H1 (cell line): ENCODE results near the gene CRABP2. TPM values are rescaled to one million over a fixed set of nuclear protein-coding genes. Genes with fewer than 3 reads are reported as not detected.

Experiments
- CTCF ChIA-PET: fragments of 300-600 bp; sonication (Branson Sonifier 250); formaldehyde crosslinking; loops from one replicate; lab custom pipeline; 2021; ENCODE audit not compliant: partially characterized antibody; lab: Charles Lee
- POLR2A ChIA-PET: fragments of 300-600 bp; sonication (Branson Sonifier 250); formaldehyde crosslinking; loops from one replicate; lab custom pipeline; 2021; ENCODE audit warnings: inconsistent platforms; ENCODE audit not compliant: partially characterized antibody; lab: Charles Lee
- DNase-seq, 2 experiments: peaks; one replicate each; pipeline versions ENCODE4 v3.0.0 to v3.0.0-alpha.2; 2010 to 2022; ENCODE audit warnings: low spot score in 2 of 2, low read depth in 1 of 2, mixed read lengths in 1 of 2
- FAIRE-seq: peaks from 2 replicates; lab custom pipeline; 2011; peaks lifted over from hg19 to GRCh38; lab: Jason Lieb, UNC
- H2AFZ ChIP-seq: 2 replicates; pipeline ENCODE4 v1.8.1; 2012; ENCODE audit warnings: low read length, inconsistent platforms
- H2AK5ac ChIP-seq: 2 replicates; pipeline ENCODE4 v1.6.1; 2013; ENCODE audit warnings: low read depth, low read length
- H2BK120ac ChIP-seq: replicated peaks from 2 replicates; pipeline ENCODE3; 2013; ENCODE audit warnings: low read depth, low read length, inconsistent platforms
- H2BK12ac ChIP-seq: 2 replicates; pipeline ENCODE4 v1.6.1; 2013; ENCODE audit warnings: low read depth, low read length
- H2BK15ac ChIP-seq: 2 replicates; pipeline ENCODE4 v1.6.1; 2013; ENCODE audit warnings: low read length
- H2BK20ac ChIP-seq: 2 replicates; pipeline ENCODE4 v1.6.1; 2013; ENCODE audit warnings: low read length
- H2BK5ac ChIP-seq: 2 replicates; pipeline ENCODE4 v1.6.1; 2013; ENCODE audit warnings: low read depth, low read length
- H3K14ac ChIP-seq: 2 replicates; pipeline ENCODE4 v1.6.1; 2013; ENCODE audit warnings: inconsistent platforms; ENCODE audit not compliant: insufficient read length
- H3K18ac ChIP-seq: 2 replicates; pipeline ENCODE4 v1.6.1; 2013; ENCODE audit warnings: low read length; ENCODE audit errors: extremely low read depth
- H3K23ac ChIP-seq: 2 replicates; pipeline ENCODE4 v1.6.1; 2013; ENCODE audit warnings: inconsistent platforms; ENCODE audit not compliant: insufficient read length
- H3K23me2 ChIP-seq: 2 replicates; pipeline ENCODE4 v1.6.1; 2013; ENCODE audit warnings: low read depth, low read length
- H3K27ac ChIP-seq: 2 replicates; pipeline ENCODE4 v1.6.1; 2011; ENCODE audit warnings: low read depth, low read length, inconsistent platforms
- H3K27me3 ChIP-seq, 4 experiments: replicated peaks in 1 of 4; 1 replicate in 1 of 4; 2 replicates in 3 of 4; pipeline versions ENCODE4 v1.6.1 to v1.8.1; 2011 to 2013; ENCODE audit warnings: low read length in 3 of 4, mild to moderate bottlenecking in 3 of 4, inconsistent platforms in 2 of 4, mixed read lengths in 2 of 4, moderate library complexity in 1 of 4; ENCODE audit not compliant: control insufficient read depth in 3 of 4, insufficient read depth in 3 of 4; ENCODE audit errors: extremely low read depth in 1 of 4
- H3K36me3 ChIP-seq, 4 experiments: 2 replicates each; pipeline versions ENCODE4 v1.6.1 to v1.8.1; 2011 to 2013; ENCODE audit warnings: mild to moderate bottlenecking in 4 of 4, low read length in 3 of 4, moderate library complexity in 2 of 4, control low read depth in 1 of 4, inconsistent platforms in 1 of 4; ENCODE audit not compliant: insufficient read depth in 4 of 4, control insufficient read depth in 2 of 4
- H3K4ac ChIP-seq: replicated peaks from 2 replicates; pipeline ENCODE3; 2013; ENCODE audit warnings: low read length, low read depth, mixed read lengths, inconsistent platforms; ENCODE audit not compliant: insufficient read length
- H3K4me1 ChIP-seq, 4 experiments: replicated peaks in 1 of 4; 1 replicate in 1 of 4; 2 replicates in 3 of 4; pipeline versions ENCODE4 v1.6.1 to v1.8.1; 2011 to 2013; ENCODE audit warnings: low read length in 3 of 4, inconsistent platforms in 2 of 4, mixed read lengths in 1 of 4; ENCODE audit not compliant: insufficient read depth in 4 of 4, control insufficient read depth in 3 of 4
- H3K4me2 ChIP-seq, 2 experiments: 2 replicates each; pipeline versions ENCODE4 v1.6.1 to v1.8.1; 2011 to 2013; ENCODE audit warnings: low read depth in 2 of 2, low read length in 2 of 2, control low read depth in 1 of 2, inconsistent platforms in 1 of 2, mild to moderate bottlenecking in 1 of 2; ENCODE audit not compliant: insufficient read depth in 1 of 2
- H3K4me3 ChIP-seq, 4 experiments: fragments of 200-600, 300-600 bp in 1 of 4; sonication (generic), shearing (Covaris generic), sonication (Bioruptor Twin) in 1 of 4; 2 replicates each; pipeline versions ENCODE4 v1.5.1 to v1.8.1; 2011 to 2016; ENCODE audit warnings: low read length in 4 of 4, low read depth in 3 of 4, control low read depth in 2 of 4, inconsistent platforms in 2 of 4, mild to moderate bottlenecking in 2 of 4, mixed read lengths in 1 of 4, moderate library complexity in 1 of 4; ENCODE audit not compliant: insufficient read depth in 2 of 4; ENCODE audit errors: extremely low read depth in 1 of 4
- H3K56ac ChIP-seq: replicated peaks from 2 replicates; pipeline ENCODE3; 2013; ENCODE audit warnings: low read depth, mild to moderate bottlenecking, mixed read lengths, low read length, inconsistent platforms; ENCODE audit not compliant: insufficient read length
- H3K79me1 ChIP-seq: 2 replicates; pipeline ENCODE4 v1.6.1; 2013; ENCODE audit warnings: low read depth, low read length, control low read depth
- H3K79me2 ChIP-seq, 2 experiments: 2 replicates each; pipeline versions ENCODE4 v1.6.1 to v1.8.1; 2012 to 2013; ENCODE audit warnings: low read length in 2 of 2, mild to moderate bottlenecking in 2 of 2, inconsistent platforms in 1 of 2; ENCODE audit not compliant: insufficient read depth in 2 of 2, control insufficient read depth in 1 of 2
- H3K9ac ChIP-seq, 4 experiments: replicated peaks in 1 of 4; 1 replicate in 1 of 4; 2 replicates in 3 of 4; pipeline versions ENCODE4 v1.6.1 to v1.8.1; 2011 to 2013; ENCODE audit warnings: low read depth in 3 of 4, low read length in 3 of 4, control low read depth in 2 of 4, mild to moderate bottlenecking in 2 of 4, moderate library complexity in 2 of 4, inconsistent platforms in 1 of 4; ENCODE audit errors: extremely low read depth in 1 of 4
- H3K9me3 ChIP-seq, 2 experiments: 2 replicates each; pipeline versions ENCODE4 v1.6.1 to v1.8.1; 2012 to 2013; ENCODE audit warnings: mild to moderate bottlenecking in 2 of 2, moderate library complexity in 2 of 2, control low read depth in 1 of 2, inconsistent platforms in 1 of 2, low read depth in 1 of 2, low read length in 1 of 2, mixed read lengths in 1 of 2; ENCODE audit not compliant: insufficient read depth in 2 of 2
- H4K20me1 ChIP-seq, 2 experiments: replicated peaks in 1 of 2; 2 replicates each; pipeline versions ENCODE3 to v1.8.1; 2011 to 2013; ENCODE audit warnings: inconsistent platforms in 2 of 2, low read length in 2 of 2, mild to moderate bottlenecking in 1 of 2; ENCODE audit not compliant: insufficient read depth in 2 of 2, control insufficient read depth in 1 of 2
- H4K5ac ChIP-seq: 2 replicates; pipeline ENCODE4 v1.6.1; 2013; ENCODE audit warnings: low read length, low read depth, mixed read lengths, inconsistent platforms; ENCODE audit not compliant: insufficient read length
- H4K8ac ChIP-seq: 2 replicates; pipeline ENCODE4 v1.8.0; 2013; ENCODE audit warnings: mild to moderate bottlenecking, moderate library complexity, low read length, inconsistent platforms; ENCODE audit not compliant: insufficient read depth; ENCODE audit errors: extremely low read depth
- H4K91ac ChIP-seq: replicated peaks from 2 replicates; pipeline ENCODE3; 2013; ENCODE audit warnings: low read length, mixed read lengths, inconsistent platforms; ENCODE audit not compliant: insufficient read length
- CBX8 ChIP-seq: fragments of 300-800, 300-1000 bp; sonication (generic); IDR thresholded peaks from 2 replicates; pipeline ENCODE4 v1.7.1; 2016; ENCODE audit warnings: low read depth, low read length, borderline replicate concordance
- CEBPB ChIP-seq: IDR thresholded peaks from 2 replicates; pipeline ENCODE4 v1.6.1; 2012; ENCODE audit warnings: low read depth, low read length
- EGR1 ChIP-seq: IDR thresholded peaks from 2 replicates; pipeline ENCODE4 v1.6.1; 2011; ENCODE audit warnings: low read depth, low read length, borderline replicate concordance
- EP300 ChIP-seq, 2 experiments: IDR thresholded peaks; 1 replicate in 1 of 2; 2 replicates in 1 of 2; pipeline ENCODE4 v1.6.1; 2011 to 2012; ENCODE audit warnings: low read depth in 2 of 2, low read length in 2 of 2, mild to moderate bottlenecking in 2 of 2, borderline replicate concordance in 1 of 2, inconsistent platforms in 1 of 2, moderate library complexity in 1 of 2
- HDAC6 ChIP-seq: IDR thresholded peaks from one replicate; pipeline ENCODE4 v1.7.1; 2012; ENCODE audit warnings: low read depth, mild to moderate bottlenecking, inconsistent platforms, low read length, moderate library complexity
- KDM4A ChIP-seq: IDR thresholded peaks from one replicate; pipeline ENCODE4 v1.7.1; 2012; ENCODE audit warnings: low read depth, mild to moderate bottlenecking, moderate library complexity, low read length, inconsistent platforms; ENCODE audit not compliant: severe bottlenecking
- NANOG ChIP-seq: IDR thresholded peaks from 2 replicates; pipeline ENCODE4 v1.6.1; 2011; ENCODE audit warnings: low read length, low read depth, mild to moderate bottlenecking, inconsistent platforms; ENCODE audit not compliant: insufficient read depth, poor library complexity, severe bottlenecking
- POLR2A ChIP-seq, 2 experiments: IDR thresholded peaks; 1 replicate in 1 of 2; 2 replicates in 1 of 2; pipeline ENCODE4 v1.6.1; 2011; ENCODE audit warnings: low read depth in 2 of 2, low read length in 2 of 2, mild to moderate bottlenecking in 2 of 2; ENCODE audit errors: control extremely low read depth in 1 of 2
- POU5F1 ChIP-seq: IDR thresholded peaks from 2 replicates; pipeline ENCODE4 v1.6.1; 2011; ENCODE audit warnings: low read depth, mild to moderate bottlenecking, low read length, moderate library complexity
- RBBP5 ChIP-seq: IDR thresholded peaks from 2 replicates; pipeline ENCODE4 v1.7.1; 2012; ENCODE audit warnings: low read depth, mild to moderate bottlenecking, inconsistent platforms, low read length, moderate library complexity, borderline replicate concordance
- SIX5 ChIP-seq: IDR thresholded peaks from 2 replicates; pipeline ENCODE4 v1.6.1; 2011; ENCODE audit warnings: mild to moderate bottlenecking, low read depth, low read length
- WGBS, 2 experiments: shearing (Covaris generic) in 1 of 2; methylation state at CpG; one replicate each; pipeline versions ENCODE4 v1.1.6 to v1.1.7; 2013 to 2015; ENCODE audit warnings: low lambda C conversion rate in 2 of 2, mixed read lengths in 2 of 2, inconsistent platforms in 1 of 2, low coverage in 1 of 2, missing lambda C conversion rate in 1 of 2; ENCODE audit not compliant: insufficient replicate concordance in 2 of 2, insufficient coverage in 1 of 2, insufficient read length in 1 of 2; ENCODE audit errors: extremely low coverage in 1 of 2, missing lambda C conversion rate in 1 of 2; 5-methylcytosine and 5-hydroxymethylcytosine counted together
- polyA plus RNA-seq, 7 experiments: library from polyadenylated mRNA; depleted of rRNA in 3 of 7; stranded (reverse) in 5 of 7; unstranded in 2 of 7; fragments of >200 nt in 5 of 7; fragments of 200-250 nt in 2 of 7; gene quantifications; 1 replicate in 5 of 7; 2 replicates in 1 of 7; 4 replicates in 1 of 7; pipeline versions ENCODE4 v1.2.1 to v1.2.3, GENCODE V29; 2011 to 2013; ENCODE audit warnings: missing spikeins in 2 of 7, mixed read lengths in 2 of 7
- total RNA-seq: library from RNA; stranded (reverse); fragmentation: NEBNext Ultra II Directional; extraction: Animal tissue kit (Norgen Biotek cat#: 25700); gene quantifications from 2 replicates; pipeline ENCODE4 v1.2.1, GENCODE V29; 2021

The CRABP2 gene
- total and polyA plus RNA-seq, 2 of the 8 experiments (the other 6 are each of a cell fraction or from before 2014, with no cell fraction given): 69.2 to 119 TPM

GRCh38 chr1:156700736-156701531 is 4.4 kb downstream of the CRABP2 start:
- WGBS, 2 experiments: 90% methylated on average over 7 of the region's 8 CpGs; no CpG with 5 or more reads in 1 of the 2 experiments
- Histone ChIP-seq H3K23me2 (peaks cover 17% of the 10 kb centered on the region; the same call in 1 of the 2 replicates), H3K4me1 (peaks cover 8 to 20% (median 13%) of the 10 kb centered on the region in 4 experiments), H2AK5ac (no peak overlapping the region), H2AFZ (no peak overlapping the region), H3K18ac (no peak overlapping the region), H4K5ac (no peak overlapping the region), H3K56ac (no peak overlapping the region), H3K4ac (no peak overlapping the region), H4K8ac (no peak overlapping the region), H3K27me3 (peaks cover 0 to 19% (median 8%) of the 10 kb centered on the region in 4 experiments; a peak in 4 of 7 replicates), H3K79me2 (peaks cover 7 to 24% of the 10 kb centered on the region in 2 experiments; a peak in 2 of 4 replicates), H2BK12ac (no peak overlapping the region), H3K9ac (no peak overlapping the region; a peak in 1 of 7 replicates), H4K91ac (no peak overlapping the region), H4K20me1 (peaks cover 6 to 14% of the 10 kb centered on the region in 2 experiments), H3K4me3 (no peak overlapping the region), H3K9me3 (no peaks in the 10 kb centered on the region), H2BK15ac (no peak overlapping the region), H2BK20ac (no peak overlapping the region), H2BK5ac (no peak overlapping the region), H3K27ac (no peak overlapping the region), H3K79me1 (peaks cover 4% of the 10 kb centered on the region; the same call in 1 of the 2 replicates), H3K4me2 (no peak overlapping the region), H3K14ac (no peak overlapping the region), H3K23ac (no peak overlapping the region), H2BK120ac (no peak overlapping the region), H3K36me3 (peaks cover 14 to 44% (median 26%) of the 10 kb centered on the region in 4 experiments)
- POLR2A ChIA-PET: interaction anchor here (0.7 to 16.9 kb wide), 6 partner anchors 8 to 27 kb away, joined by 3 to 530 read pairs (median 9); partner anchors contain the start of genes ISG20L2, METTL25B and NES
- CTCF ChIA-PET: interaction anchor here (0.7 to 66.0 kb wide), 5 partner anchors 4 to 1671 kb away, joined by 3 to 4284 read pairs (median 4); partner anchors contain the start of genes CRABP2, ISG20L2, METTL25B and NES
- FAIRE-seq: no peak
- no peak for DNase-seq
- TF ChIP-seq RBBP5 (no peak), CEBPB (no peak), CBX8 (no peak), EP300 (IDR thresholded peaks at IDR 0.05; ENCODE audit: borderline replicate concordance in 1 of 2, low read depth in 2 of 2, low read length in 2 of 2) (no peak), KDM4A (no peak), POU5F1 (no peak), HDAC6 (no peak), POLR2A (IDR thresholded peaks at IDR 0.05; ENCODE audit: control extremely low read depth in 1 of 2, low read depth in 2 of 2, low read length in 2 of 2) (no peak), EGR1 (no peak), NANOG (no peak), SIX5 (no peak)
